GM19395 (cell line): ENCODE results near the gene NPHP4.

Experiments used
- ATAC-seq: cut with Tn5 transposase; IDR thresholded peaks from one replicate; pipeline ENCODE4 v1.9.1; 2021; ENCODE audit warnings: mild to moderate bottlenecking, moderate library complexity; ENCODE audit not compliant: unreplicated experiment

Gene NPHP4

DNA sequence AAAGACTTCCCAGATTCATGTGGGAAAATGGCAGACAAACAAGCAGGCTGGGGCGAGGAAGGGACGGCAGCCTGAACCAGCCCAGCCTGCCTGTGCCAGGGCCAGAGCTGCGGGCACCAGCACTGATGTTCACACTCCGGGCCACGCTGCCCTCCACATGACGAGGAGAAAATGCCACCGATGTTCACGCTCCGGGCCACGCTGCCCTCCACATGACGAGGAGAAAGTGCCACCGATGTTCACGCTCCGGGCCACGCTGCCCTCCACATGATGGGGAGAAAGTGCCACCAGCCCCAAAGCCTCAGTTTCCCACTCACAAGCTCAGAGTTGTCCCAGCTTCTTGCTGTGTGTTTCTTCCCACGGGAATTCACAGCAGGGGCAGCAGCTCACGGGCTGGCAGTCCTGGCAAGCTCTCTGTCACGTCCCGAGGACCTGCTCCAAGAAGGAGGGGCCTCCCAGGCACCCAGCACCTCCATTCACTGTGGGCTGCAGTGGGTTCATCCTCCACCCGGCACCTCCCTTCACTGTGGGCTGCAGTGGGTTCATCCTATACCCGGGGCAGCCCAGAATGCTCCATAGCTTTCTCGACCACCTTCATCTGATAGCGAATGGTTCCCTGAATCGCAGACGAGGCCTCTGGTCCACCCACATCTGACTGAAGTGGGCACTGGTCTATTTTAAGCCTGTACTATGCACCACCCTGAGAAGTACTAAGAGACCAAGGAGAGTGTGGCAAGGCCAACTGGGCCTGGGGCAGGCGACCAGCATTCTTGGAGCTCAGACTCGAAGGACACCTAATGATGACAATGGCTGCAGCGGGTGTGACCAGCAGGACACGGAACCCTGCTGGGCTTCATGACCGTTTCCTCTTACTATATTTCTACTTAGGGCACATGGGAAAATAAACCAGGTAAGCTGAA lies 108.8 kb downstream of the NPHP4 start:
- ATAC-seq, result no peak

DNA sequence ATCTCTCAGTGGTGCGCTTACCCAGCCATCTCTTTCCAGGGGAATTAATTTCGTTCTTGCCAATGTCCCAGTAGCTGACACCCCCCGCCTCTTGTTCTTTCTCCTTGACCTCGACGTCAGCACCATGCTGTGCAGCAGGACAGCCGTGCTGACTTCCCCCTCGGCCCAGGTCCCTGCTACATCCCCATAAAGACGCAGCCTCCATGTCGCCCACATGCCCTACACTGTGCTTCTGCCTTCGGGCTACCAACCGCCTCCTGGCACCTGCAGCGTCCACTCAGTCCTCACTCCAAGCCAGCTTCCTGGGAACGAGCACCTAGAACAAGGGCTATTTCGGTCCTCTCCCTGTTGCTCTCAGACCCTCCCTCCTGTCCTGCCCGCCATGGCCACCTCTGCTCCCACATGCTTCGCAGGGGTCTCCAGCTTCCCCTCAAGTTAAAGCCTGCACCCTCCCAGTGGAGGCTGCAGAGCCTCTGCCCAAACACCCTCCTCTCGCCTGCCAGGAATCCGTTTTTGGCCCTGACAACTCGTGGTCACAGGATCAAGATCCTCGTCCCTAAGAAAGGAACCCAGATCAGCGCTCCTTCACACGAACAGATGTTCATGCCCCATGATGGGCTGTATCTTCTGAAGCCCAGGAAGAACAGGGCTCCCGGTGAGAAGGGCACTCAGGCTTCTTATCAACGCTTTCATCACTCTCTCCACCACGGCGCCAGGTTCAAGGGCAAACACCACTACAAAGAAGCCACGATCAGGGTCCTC lies 109.7 kb downstream of the NPHP4 start:
- no peak for ATAC-seq

DNA sequence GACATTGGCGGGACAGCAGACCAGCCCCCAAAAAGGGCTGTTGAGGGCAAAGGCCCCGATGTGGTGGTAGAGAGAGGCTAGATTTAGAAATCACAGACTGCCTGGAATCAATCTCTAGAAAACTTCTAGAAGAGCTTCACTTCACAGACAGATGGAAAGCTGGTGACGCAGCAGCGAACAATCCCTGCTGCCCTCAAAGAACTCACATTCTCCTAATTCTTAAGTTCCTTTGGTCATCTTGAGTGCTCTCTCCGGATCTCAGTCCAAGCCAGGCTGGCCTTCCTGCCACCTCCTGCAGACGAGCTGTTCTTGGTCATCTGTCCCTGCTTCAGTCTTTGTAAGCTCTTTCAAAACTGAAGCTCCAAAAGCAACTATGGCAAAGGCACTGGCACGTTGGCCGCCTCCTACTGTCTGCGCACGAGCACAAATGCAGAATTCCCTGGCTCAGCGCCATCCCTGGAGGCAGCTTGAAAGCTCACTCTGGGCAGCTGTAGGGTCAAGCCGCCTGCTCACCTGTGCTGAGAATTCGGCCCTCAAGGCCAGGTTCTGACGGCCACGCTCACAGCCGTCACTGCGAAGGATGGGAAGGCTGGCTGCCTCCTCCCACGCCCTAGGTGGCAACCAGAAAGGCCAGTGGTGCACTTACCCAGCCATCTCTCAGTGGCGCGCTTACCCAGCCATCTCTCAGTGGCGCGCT lies 110.6 kb downstream of the NPHP4 start:
- no peak for ATAC-seq

DNA sequence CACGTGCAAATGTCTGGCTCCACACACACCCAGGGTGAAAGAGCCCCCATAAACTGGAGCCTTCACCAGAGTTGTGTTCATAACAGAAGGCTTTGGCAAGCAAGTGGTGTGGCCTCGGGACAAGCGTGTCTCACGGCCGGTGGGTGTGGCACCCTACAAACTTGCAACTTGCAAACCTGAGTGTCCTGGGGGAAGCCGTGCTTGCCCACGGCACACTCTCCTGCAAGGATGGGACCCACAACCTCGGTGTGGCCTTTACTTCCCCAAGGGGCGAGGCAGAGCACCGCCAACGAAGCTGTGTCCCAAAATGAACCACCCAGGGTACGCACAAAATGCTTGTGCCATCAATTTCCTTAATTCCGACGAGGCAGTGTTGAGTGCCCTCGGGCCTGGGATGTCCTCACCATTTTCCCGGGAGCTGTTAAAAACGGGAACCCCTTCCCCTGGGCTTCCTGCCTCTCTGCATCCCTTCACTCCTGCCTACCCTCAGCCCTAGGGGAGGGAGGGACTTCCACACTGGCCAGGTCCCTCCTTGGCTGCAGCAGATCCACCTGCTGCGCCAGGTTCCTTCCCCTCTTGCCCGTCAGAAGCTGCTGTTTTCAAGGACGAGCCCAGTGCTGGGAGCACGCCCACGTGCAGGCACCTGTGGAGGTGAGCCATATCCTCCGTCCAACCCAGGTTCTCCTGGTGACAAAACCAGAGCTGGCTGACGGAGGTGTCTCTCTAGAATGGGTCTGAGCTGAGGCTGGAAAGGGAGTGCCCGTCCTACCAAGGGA lies 111.4 kb downstream of the NPHP4 start:
- ATAC-seq, result no peak

DNA sequence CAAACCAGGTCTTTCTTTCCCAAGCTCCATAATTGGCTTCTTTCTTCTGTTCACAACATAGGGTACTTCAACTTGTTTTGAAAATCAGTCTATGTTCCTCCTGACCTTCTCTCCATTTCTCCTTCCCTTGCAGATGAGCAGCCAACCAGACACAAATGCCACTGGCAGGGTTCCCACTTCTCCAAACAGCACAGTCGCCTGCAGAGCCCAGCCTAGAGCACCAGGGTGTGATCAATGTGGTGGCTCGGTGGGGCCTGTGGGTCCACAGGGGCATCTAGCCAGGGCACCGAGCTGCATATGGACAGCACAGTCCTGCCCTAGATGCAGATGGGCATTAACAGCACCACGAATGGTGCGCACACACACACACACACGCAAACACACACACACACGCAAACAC lies 112.8 kb downstream of the NPHP4 start:
- ATAC-seq, result no peak

DNA sequence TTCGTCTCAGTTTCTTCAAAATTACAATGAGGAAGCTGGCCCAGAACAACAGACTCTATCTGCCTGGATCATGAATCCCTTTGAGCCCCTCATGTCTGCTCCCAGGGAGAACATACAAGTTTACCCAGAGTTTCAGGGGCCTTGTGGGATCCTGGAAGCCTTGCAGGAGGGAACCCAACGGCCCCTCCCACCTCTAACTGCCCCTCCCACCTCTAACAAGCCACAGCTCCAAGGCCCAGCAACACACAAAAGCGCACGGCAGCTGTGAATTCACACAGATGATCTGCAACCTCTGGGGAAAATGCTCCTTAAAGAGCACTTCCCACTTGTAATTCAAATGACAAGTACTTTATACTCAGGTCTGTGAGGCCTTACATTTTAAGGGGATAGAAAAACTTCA lies 113.3 kb downstream of the NPHP4 start:
- ATAC-seq, result no peak

DNA sequence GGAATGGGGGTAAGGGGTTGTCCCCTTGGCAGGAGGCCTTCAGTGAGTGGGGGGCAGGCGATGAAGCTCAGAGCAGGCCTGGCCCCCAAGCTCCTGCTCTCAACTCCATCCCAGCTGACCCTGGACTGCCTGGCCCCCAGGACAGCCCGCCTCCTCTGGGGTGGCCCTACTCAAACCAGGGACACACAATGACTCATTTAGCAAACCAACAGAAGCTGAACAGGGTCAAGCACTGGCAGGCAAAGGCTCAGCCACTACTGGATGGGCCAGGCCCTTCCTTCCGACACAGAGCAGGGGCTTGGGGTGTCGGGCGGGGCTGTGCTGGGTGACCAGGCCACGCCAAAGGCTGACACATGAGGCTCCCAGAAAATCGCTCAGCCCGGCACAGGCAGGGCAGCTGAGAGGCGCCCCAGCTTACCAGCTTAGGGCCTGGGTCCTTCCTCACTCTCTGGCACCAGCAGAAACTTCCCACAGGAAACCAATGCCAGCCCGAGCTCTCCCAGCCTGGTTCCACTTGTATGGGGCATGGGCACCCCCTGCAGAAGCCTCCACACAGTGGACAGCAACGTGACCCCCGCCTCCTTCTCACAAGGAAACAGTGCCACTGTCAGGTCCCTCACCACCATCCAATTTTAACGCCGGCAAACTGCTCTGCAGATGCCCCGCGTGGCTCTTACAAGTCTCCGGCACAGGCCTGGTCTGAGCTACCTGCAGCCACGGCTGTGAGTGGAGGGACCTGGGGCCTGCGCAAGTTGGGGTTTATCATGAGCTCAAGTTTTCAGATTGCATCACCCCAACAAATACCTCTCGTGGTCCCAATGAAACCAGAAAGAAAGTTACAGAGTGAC lies 114.3 kb downstream of the NPHP4 start:
- no peak for ATAC-seq

DNA sequence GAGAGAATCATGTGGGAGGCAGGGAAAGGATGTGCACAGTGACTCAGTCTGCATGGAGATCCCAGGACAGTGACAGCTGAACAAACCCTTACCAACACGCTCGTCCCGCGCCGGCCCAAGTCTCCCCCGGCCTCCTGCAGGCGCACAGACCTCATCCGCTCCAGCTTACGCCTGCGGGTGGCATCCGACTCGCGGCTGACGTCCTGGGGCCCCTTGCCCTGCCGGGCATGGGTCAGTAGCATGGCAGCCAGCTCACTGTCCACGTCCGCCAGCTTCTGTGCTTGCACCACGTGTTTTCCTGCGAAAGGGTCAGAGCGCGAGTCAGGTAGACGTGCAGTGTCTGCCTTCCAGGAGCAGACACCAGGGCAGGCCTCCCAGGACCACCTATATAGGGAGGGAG lies 115.2 kb downstream of the NPHP4 start:
- no peak for ATAC-seq

DNA sequence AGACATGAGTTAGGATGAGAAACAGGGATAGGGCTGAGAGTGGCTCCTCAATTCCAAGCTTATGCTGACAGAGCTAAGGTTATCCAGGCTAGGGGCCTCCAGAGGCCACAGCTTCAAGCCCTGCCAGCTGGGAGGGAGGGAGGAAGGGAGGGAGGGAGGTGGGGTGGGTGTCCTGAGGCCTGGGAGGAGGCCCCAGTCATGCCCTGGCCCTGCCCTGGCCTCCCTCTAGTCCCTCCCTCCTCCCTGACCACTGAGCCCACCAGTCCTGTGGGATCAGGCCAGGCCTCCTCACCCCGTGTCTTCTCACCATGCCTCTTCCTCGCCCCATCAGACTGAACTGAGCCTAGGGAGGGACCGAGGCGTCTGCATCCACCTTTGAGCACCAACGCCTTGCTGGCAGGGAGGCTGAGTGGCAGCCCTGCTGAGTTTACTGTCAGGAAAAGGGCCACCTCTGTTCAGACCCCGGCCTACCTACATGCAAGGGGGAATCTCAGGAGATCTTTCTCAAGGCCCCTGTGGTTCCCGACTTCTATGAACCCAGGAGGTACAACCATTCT lies 116.1 kb downstream of the NPHP4 start:
- ATAC-seq, result no peak

DNA sequence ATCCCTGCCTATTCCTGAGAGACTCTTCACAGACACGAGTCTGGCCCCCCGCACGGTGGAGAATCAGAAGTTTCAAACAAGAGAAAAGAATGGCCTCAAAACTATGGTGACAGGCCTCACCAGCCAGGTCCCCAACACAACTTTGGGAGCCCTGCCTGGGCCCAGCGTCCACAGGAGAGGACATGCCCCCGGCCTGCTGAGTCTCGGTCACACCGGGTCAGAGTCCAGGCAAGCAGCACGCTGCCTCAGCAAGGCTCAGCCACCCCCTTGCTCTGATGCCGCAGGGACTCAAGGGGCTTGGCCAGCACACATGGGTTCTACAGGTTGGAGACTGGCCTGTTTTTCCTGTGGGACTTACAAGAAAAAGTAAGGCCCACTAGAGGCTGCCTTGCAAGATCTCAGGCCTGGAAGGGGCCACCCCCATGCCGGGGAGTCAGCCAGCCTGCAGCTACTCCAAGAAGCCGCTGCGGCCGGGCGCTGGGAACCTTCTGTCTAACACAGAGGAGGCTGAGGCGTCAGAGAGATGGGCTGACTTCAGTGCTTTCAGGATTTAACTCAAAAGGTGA lies 116.8 kb downstream of the NPHP4 start:
- no peak for ATAC-seq

DNA sequence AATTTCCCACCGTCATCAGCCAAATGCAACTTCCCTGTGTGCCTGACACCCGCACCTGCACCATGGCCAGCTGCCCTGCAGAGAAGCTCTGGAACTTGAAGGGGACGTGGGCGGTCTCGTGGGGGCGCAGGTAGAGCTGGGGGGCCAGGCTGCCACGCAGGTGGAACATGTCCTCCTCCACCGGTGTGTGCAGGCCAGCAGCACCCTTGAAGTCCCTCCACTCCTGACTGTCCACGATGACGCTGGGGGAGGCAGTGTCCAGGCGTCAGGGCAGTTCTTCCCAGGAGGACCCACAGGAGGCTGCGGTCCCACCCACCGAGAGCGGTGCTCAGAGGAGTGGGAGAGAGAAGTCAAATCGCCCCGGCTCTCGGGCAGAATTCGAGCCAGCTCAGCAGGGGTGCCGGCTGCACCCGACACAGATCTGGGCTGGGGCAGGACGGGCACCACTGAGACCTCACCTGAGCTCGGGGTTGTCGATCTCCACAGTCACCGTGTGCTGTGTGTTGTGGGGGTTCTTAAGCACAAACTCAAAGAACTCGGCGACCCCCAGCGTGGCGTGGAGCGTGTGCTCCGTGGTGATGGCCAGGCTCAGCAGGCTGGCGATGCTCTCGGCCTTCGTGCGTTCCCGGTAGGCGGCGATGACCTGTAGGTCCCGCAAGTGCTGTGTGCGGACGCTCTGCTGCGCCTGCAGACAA lies 117.7 kb downstream of the NPHP4 start:
- ATAC-seq, result no peak

DNA sequence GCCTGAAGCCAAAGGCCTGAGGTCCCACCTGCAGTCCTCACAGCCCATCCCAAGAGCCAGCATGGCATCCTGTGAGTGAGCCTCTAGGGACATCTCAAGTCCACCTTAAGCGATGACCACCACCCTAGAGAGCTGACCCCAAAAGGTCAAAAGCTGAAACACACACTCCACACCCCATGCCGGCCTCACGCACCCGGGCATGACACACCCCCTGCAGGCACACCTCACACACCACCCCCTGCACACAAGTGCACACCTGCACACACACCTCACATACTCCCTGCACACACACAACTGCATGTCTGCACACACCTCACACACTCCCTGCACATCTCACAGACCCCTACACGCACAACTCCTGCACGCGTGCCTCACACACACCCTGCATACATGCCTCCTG lies 118.7 kb downstream of the NPHP4 start:
- ATAC-seq, result no peak

DNA sequence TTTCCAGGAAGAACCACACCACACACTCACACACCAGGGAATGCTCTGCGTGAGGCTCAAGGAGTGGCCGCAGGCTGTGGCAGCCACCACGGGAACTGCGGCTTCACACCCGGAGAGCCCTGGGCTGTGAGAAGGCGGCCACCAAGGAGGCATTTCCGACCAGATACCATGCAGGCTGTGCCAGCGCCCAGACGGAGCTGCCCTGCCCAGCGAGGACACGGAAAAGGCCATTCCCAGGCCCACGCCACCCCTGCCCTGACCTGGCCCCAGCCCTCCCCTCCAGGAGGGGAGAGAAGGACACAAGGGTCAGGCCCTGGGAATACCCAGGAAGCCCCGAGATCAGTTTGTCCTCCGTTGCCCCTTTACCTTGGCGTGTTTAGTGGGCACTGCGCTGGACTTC lies 119.3 kb downstream of the NPHP4 start:
- no peak for ATAC-seq

DNA sequence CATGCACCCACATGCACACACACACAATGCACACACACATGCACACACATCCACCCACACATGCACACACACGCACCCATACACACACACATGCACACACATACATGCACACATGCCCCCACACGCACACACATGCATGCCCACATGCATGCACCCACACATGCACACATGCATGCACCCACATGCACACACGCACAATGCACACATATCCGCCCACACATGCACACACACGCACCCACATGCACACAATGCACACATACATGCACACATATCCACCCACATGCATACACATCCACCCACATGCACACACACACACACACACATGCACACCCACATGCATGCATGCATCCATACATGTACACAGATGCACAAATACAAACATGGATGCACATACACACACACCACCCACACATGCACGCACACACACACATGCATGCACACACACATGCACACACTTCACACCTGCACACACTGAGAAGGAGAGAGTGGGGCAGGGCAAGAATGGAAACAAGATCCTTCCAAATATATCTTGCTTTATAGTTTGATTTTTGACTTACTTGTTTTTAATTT lies 123.2 kb downstream of the NPHP4 start:
- ATAC-seq, result no peak

DNA sequence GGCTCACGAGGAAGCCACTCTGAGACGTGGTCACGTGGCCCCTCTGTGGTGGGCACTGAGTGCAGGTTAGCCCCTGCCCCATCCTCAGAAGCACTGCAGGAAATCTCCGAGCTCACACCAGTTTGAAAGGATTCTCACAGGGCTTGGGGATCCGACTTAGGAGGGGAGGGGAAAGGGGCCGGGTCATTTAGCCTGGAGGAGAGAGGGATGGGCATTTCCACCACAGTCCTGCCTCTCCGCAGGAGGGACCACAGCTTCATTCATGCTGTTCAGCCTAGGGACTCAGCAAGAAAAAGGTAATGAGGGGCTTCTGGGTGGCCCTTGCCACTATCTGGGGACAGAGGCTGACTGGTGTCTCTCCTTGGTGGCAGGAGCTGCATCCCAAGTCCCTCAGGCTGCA lies 126.5 kb downstream of the NPHP4 start:
- ATAC-seq, result no peak

DNA sequence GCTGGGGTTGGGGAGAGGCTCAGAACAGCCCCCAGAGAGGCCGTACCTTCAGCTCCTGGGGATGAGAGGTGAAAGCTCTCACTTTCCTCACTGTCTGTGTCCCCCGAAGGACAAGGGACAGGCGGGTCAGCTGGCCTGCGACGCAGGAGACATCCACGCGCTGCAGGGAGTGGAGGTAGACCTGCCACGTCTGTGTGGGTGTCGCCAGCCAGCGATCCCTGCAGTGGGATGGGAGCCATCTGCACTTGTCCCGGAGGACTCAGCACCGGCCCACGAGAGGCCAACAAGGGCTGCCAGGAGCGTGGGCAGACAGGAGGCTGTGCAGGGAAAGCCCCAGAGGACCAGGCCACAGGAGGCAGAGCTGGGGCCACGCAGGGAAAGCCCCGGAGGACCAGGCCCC lies 127.2 kb downstream of the NPHP4 start:
- ATAC-seq, result no peak

DNA sequence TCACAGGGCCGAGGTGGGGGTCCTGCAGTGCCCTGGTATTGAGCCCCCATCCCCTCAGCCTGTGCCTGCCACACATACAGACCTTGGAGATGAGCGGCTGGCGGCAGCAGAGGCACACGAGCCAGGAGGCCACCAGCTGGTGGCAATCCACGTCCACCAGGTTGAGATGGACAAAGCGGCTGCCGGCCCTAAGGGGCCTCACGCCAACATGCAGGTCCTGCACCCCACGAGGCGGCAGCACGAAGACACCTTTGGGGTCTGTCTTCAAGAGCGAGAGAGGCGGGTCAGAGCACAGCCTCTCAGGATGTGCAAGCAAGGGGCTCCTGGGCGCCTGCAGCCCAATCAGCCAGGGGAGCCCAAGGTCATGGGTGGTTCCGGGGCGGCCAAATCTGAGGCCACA lies 128.0 kb downstream of the NPHP4 start:
- no peak for ATAC-seq

DNA sequence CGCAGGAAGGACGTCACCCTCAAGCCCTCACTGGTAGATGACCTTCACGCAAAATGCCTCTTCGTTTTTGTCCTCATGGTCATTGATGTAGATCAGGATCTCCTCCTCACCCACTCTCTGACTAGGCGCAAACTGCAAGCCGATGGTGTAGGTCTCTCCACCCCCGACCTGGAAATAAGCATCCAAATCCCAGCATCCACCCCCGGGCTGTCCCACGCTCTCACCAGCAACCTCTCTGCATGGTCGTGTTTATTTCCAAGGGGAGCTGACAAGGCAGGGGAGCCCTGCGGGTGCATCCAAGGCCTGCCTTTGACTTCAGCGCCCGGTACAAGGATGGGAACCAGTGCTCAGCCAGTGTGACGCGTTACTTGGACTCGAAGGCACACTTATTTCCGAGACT lies 129.0 kb downstream of the NPHP4 start:
- no peak for ATAC-seq
